Fibroblast of villous mesenchyme (primary cell): Measurements from ENCODE around the gene MAN1C1. TPM values are rescaled to one million over a fixed set of nuclear protein-coding genes. Genes with fewer than 3 reads are reported as not detected.

ENCODE experiments used
- DNase-seq: peaks from one replicate; pipeline ENCODE4 v3.0.0-alpha.2; 2010; ENCODE audit warnings: low read depth
- H3K4me3 ChIP-seq: 2 replicates; pipeline ENCODE4 v1.5.1; 2011; ENCODE audit warnings: low read depth, mild to moderate bottlenecking, low read length
- CTCF ChIP-seq: IDR thresholded peaks from 2 replicates; pipeline ENCODE4 v1.5.1; 2012; ENCODE audit warnings: low read depth, mild to moderate bottlenecking, low read length; ENCODE audit not compliant: insufficient read depth
- total RNA-seq: library from RNA; depleted of rRNA; stranded (reverse); fragments of >200 nt; gene quantifications from 2 replicates; pipeline ENCODE4 v1.2.3, GENCODE V29; 2012

MAN1C1 gene
- total RNA-seq, 1 donor, result 5.2 TPM

GRCh38 chr1:25651036-25651640, 34.5 kb downstream of the MAN1C1 start:
- DNase-seq, result no peak
- no peak overlapping the region for H3K4me3 ChIP-seq
- no peak for TF ChIP-seq CTCF

GRCh38 chr1:25651824-25652741, 35.5 kb downstream of the MAN1C1 start:
- DNase-seq, result no peak
- no peak overlapping the region for H3K4me3 ChIP-seq
- no peak for TF ChIP-seq CTCF

- TF ChIP-seq CTCF, result no peak
- H3K4me3 ChIP-seq, result no peak overlapping the region
These were observed 37.0 kb downstream of the MAN1C1 start for GRCh38 chr1:25653558-25653957.

GRCh38 chr1:25654109-25654660, 37.6 kb downstream of the MAN1C1 start:
- no peak for TF ChIP-seq CTCF
- H3K4me3 ChIP-seq, result no peak overlapping the region
- DNase-seq, result no peak

More at GRCh38 chr1:25653558-25653957, 37.0 kb downstream of the MAN1C1 start:
- DNase-seq, result no peak

- TF ChIP-seq CTCF, result no peak
- no peak for DNase-seq
- H3K4me3 ChIP-seq, result no peak overlapping the region
These were observed 40.7 kb downstream of the MAN1C1 start for GRCh38 chr1:25657121-25657882.
